Activated CD4-positive, alpha-beta T cell treated with anti-CD3 and anti-CD28 coated beads for 36 hours (primary cell): ENCODE results near the gene CDKN2C. TPM values are rescaled to one million over a fixed set of nuclear protein-coding genes. Genes with fewer than 3 reads are reported as not detected.

ENCODE experiments used
- ATAC-seq: fragments of 200-7000 bp; cut with Tn5 transposase; one replicate; pipeline ENCODE4 v1.10.0; 2021; ENCODE audit warnings: mild to moderate bottlenecking, moderate library complexity
- CTCF ChIA-PET: fragments of 350-600 bp; sonication (Branson Sonifier 250); formaldehyde crosslinking; loops from one replicate; lab custom pipeline; 2021; ENCODE audit warnings: antibody characterized with exemption; lab: Charles Lee
- POLR2A ChIA-PET: fragments of 350-600 bp; sonication (Branson Sonifier 250); formaldehyde crosslinking; loops from one replicate; lab custom pipeline; 2021; ENCODE audit warnings: antibody characterized with exemption, inconsistent platforms; lab: Charles Lee
- DNase-seq: peaks from one replicate; pipeline ENCODE4 v3.0.0-alpha.2; 2020
- H3K27ac Mint-ChIP-seq: one replicate; pipeline ENCODE4 v1.8.0; 2021; ENCODE audit warnings: mixed read lengths
- H3K27me3 Mint-ChIP-seq: one replicate; pipeline ENCODE4 v1.8.0; 2021; ENCODE audit warnings: mixed read lengths
- H3K36me3 Mint-ChIP-seq: one replicate; pipeline ENCODE4 v1.8.0; 2021; ENCODE audit warnings: low read depth, mixed read lengths
- H3K4me1 Mint-ChIP-seq: one replicate; pipeline ENCODE4 v1.8.0; 2021; ENCODE audit warnings: mixed read lengths
- H3K4me3 Mint-ChIP-seq: one replicate; pipeline ENCODE4 v1.8.0; 2021; ENCODE audit warnings: mild to moderate bottlenecking, moderate library complexity, mixed read lengths
- H3K9me3 Mint-ChIP-seq: one replicate; pipeline ENCODE4 v1.8.0; 2021; ENCODE audit warnings: low read depth, mixed read lengths
- intact Hi-C, 2 experiments: fragments of 100-400 bp; cut with DNase I in 1 of 2; cut with micrococcal nuclease in 1 of 2; formaldehyde crosslinking; loops; one replicate each; pipeline versions ENCODE4 v1.14.2 to v1.15.1; 2022 to 2024; cut with DNase I, micrococcal nuclease
- total RNA-seq, 2 experiments: library from RNA; stranded (reverse); gene quantifications; one replicate each; pipeline ENCODE4 v1.2.3, GENCODE V29; 2021

CDKN2C gene
- total RNA-seq, 2 experiments from 2014 or later = 9.2 to 12.0 TPM

DNA sequence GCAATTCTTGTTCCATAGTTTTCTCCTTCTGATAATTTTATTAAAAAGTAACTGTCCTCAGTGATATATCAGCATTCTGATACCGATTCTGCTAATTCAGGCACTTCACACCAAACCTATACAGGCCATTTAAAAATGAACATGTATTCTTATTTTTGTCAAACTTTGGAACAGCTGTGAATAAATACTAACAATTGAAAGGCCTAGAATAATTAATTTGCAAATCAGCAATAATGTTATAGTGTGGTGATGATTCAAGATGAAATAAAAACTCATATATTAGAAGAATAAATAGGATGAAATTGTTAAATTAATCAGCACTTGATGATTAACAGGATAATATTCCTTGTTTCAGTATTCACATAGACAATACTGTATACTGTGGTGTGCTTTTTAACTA lies 9.9 kb downstream of the CDKN2C start:
- DNase-seq (no peak), ATAC-seq (no peak)
- H3K4me1 Mint-ChIP-seq = peaks cover 18% of the 10 kb centered on the region
- H3K27ac Mint-ChIP-seq = no peak overlapping the region
- H3K9me3 Mint-ChIP-seq = no peaks in the 10 kb centered on the region
- H3K4me3 Mint-ChIP-seq = no peak overlapping the region
- H3K27me3 Mint-ChIP-seq = peaks cover 29% of the 10 kb centered on the region
- ChIA-PET CTCF (interaction anchor here (0.7 to 3.6 kb wide), 3 partner anchors 10 to 53 kb away, joined by 3 to 21 read pairs (median 3); partner anchors contain the start of gene CDKN2C), POLR2A (no interaction called here)
- H3K36me3 Mint-ChIP-seq = peaks cover 1% of the 10 kb centered on the region
- intact Hi-C loops = loop anchor here in 1 of 2 experiments (5.0 to 10.0 kb wide), 3 partner anchors 105 to 558 kb away; partner anchors contain the start of gene DMRTA2

DNA sequence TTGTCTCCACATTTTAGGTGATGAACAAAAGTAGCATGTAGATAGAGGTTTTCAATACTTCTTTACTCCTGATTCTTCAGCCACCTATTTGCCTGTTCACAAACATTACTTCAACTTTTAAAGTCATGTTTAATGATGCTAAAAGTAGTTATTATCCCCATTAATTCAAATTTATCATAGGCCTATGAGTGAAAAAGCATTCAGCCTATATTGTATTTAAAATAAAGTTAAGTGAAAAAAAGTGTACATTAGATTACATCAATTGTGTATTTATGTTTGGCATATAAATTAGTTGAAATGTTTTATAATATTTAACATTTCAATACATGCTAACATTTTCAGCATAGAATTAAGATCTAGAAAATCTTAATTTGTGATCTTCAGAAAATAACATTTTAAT lies 10.5 kb downstream of the CDKN2C start:
- Mint-ChIP-seq H3K9me3 (no peaks in the 10 kb centered on the region), H3K27me3 (peaks cover 29% of the 10 kb centered on the region), H3K4me1 (peaks cover 18% of the 10 kb centered on the region), H3K27ac (no peak overlapping the region), H3K36me3 (no peaks in the 10 kb centered on the region), H3K4me3 (no peak overlapping the region)
- intact Hi-C loops = no loop called here
- no peak for DNase-seq
- CTCF ChIA-PET = interaction anchor here (0.9 kb wide), 1 partner anchor 32 kb away, joined by 3 read pairs; no protein-coding TSS in a partner anchor
- ATAC-seq = no peak
- POLR2A ChIA-PET = no interaction called here

DNA sequence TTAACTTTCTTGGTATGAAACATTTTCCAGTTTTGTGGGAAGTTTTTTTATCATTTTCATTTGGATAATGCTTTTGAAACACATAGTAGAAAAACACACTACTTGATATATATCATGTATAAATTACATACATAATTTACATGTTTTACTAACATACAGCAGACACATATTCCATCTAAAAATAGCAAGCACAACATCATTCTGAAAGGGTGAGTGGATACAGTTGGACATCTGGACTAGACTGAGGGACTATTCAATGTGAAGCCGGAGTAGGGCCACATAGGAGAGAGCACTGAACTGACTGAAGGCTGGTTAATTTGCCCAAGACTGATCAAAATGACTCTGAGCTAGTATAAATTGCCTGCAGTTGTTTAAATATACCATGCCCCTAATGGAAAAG lies 11.7 kb downstream of the CDKN2C start:
- no peaks in the 10 kb centered on the region for H3K9me3 Mint-ChIP-seq
- H3K27ac Mint-ChIP-seq = no peak overlapping the region
- ChIA-PET POLR2A (no interaction called here), CTCF (no interaction called here)
- no peak overlapping the region for H3K4me3 Mint-ChIP-seq
- DNase-seq (no peak), ATAC-seq (no peak)
- peaks cover 11% of the 10 kb centered on the region for H3K4me1 Mint-ChIP-seq
- no peaks in the 10 kb centered on the region for H3K36me3 Mint-ChIP-seq
- peaks cover 22% of the 10 kb centered on the region for H3K27me3 Mint-ChIP-seq
- intact Hi-C loops = no loop called here

DNA sequence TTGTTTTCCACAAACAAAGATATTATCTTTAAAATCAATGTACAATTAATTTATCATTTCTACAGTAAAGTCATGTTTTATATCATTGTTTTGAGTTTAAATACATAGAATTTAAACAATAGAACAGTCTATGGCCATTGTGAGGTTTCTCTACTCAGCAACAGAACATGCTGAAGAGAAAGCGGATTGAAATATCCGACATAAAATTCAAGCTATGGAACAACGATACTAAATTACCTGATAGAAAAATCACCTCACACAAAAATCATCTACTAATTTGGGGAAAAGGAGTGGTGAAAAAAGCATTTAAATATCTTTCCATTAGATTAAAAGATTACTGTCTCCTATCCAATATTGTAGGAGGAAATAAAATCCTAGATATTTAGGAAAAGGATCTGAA lies 12.6 kb downstream of the CDKN2C start:
- intact Hi-C loops = no loop called here
- CTCF ChIA-PET = no interaction called here
- no peak for DNase-seq
- H3K36me3 Mint-ChIP-seq = no peaks in the 10 kb centered on the region
- peaks cover 20% of the 10 kb centered on the region for H3K27me3 Mint-ChIP-seq
- peaks cover 9% of the 10 kb centered on the region for H3K4me1 Mint-ChIP-seq
- H3K4me3 Mint-ChIP-seq = no peak overlapping the region
- ATAC-seq = no peak
- POLR2A ChIA-PET = no interaction called here
- no peak overlapping the region for H3K27ac Mint-ChIP-seq
- H3K9me3 Mint-ChIP-seq = no peaks in the 10 kb centered on the region

DNA sequence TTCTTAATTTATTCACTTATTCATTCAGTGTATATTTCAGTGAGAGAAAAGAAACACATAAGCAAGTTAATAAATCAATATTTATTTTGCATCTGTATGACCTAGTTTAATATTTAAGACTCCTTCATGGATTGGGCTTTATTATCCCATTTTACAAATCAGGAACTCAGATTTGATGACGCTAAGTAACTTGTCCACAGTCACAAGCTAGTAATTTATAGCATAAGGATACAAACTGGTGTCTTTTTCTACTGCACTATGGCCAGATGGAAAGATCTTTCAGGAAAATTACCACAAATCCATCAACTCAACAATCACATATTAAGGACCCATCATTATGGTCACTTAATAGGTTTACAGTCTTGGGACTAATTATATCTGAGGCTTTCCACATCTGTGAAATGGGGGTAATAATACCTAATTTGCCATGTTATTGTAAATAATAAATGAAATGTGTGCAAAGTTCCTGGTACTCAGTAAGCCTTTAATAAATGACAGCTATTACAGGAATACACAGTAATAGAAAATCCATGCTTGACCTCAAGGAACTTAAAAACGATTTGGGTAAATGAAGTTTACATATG lies 13.3 kb downstream of the CDKN2C start:
- peaks cover 8% of the 10 kb centered on the region for H3K4me1 Mint-ChIP-seq
- no peak for DNase-seq
- intact Hi-C loops = no loop called here
- no peaks in the 10 kb centered on the region for H3K9me3 Mint-ChIP-seq
- H3K27me3 Mint-ChIP-seq = peaks cover 19% of the 10 kb centered on the region
- ChIA-PET POLR2A (no interaction called here), CTCF (no interaction called here)
- no peak for ATAC-seq
- H3K4me3 Mint-ChIP-seq = no peak overlapping the region
- H3K36me3 Mint-ChIP-seq = no peaks in the 10 kb centered on the region
- H3K27ac Mint-ChIP-seq = no peak overlapping the region

DNA sequence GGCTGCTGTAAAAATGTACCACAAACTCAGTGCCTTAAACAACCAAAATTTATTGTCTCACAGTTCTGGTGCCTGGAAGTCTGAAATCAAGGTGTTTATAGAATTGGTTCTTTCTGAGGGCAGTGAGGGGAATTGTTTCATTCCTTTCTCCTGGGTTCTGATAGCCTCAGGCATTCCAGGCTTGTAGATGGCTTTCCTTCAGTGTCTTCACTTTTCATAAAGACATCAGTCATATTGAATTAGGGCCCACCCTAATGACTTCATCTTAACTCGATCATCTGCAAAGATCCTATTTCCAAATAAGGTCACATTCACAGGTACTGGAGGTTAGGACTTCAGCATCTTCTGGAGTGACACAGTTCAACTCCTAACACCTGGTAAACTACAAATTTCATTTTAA lies 15.0 kb downstream of the CDKN2C start:
- Mint-ChIP-seq H3K36me3 (no peaks in the 10 kb centered on the region), H3K27ac (no peak overlapping the region), H3K27me3 (peaks cover 7% of the 10 kb centered on the region), H3K4me3 (no peak overlapping the region), H3K4me1 (no peaks in the 10 kb centered on the region), H3K9me3 (no peaks in the 10 kb centered on the region)
- ATAC-seq (no peak), DNase-seq (no peak)
- intact Hi-C loops = no loop called here
- ChIA-PET CTCF (interaction anchor here (0.6 kb wide), 1 partner anchor 141 kb away, joined by 3 read pairs; no protein-coding TSS in a partner anchor), POLR2A (no interaction called here)

DNA sequence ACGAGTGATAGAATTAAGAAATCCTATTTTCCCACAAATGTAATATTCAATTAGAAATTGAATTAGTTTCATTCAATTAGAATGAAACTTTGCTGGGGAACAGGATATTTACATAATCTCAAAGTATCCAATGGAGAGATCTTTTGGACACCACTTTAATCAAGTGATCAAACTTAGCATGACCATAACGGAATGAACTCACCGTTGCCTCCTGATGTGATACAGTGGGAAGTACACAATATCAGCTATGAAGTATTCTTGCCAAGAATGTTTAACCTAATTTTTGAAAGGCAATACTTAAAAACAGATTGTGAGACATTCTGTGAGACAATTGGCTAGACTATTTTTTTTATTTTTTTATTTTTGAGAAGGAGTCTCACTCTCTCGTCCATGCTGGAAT lies 16.6 kb downstream of the CDKN2C start:
- POLR2A ChIA-PET = no interaction called here
- ATAC-seq (no peak), DNase-seq (no peak)
- Mint-ChIP-seq H3K9me3 (no peaks in the 10 kb centered on the region), H3K36me3 (no peaks in the 10 kb centered on the region), H3K27me3 (peaks cover 7% of the 10 kb centered on the region), H3K4me1 (no peaks in the 10 kb centered on the region), H3K27ac (no peak overlapping the region), H3K4me3 (no peak overlapping the region)
- CTCF ChIA-PET = no interaction called here
- intact Hi-C loops = no loop called here

DNA sequence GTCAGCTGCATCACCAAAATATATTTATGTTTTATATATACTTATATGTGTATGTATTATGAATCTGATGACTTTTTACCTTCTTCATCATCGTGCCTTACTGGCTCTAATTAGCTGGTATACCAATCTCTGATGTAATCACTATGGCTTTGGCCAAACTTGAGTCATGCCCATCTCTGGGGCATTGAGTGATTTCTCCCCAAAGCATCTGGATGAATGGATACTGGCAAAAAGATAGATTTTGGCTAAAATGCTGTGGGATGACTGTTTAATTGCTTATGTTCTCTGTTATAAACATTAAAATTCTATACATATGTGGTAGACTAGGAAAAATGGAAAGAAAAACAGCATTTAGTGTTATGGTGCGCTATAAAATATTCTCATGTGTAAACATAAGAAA lies 19.6 kb downstream of the CDKN2C start:
- POLR2A ChIA-PET = no interaction called here
- Mint-ChIP-seq H3K27ac (no peak overlapping the region), H3K9me3 (no peaks in the 10 kb centered on the region), H3K4me3 (no peak overlapping the region), H3K4me1 (no peaks in the 10 kb centered on the region), H3K36me3 (no peaks in the 10 kb centered on the region), H3K27me3 (peaks cover 5% of the 10 kb centered on the region)
- intact Hi-C loops = no loop called here
- CTCF ChIA-PET = interaction anchor here (0.7 kb wide), 1 partner anchor 356 kb away, joined by 3 read pairs; no protein-coding TSS in a partner anchor
- DNase-seq (no peak), ATAC-seq (no peak)

DNA sequence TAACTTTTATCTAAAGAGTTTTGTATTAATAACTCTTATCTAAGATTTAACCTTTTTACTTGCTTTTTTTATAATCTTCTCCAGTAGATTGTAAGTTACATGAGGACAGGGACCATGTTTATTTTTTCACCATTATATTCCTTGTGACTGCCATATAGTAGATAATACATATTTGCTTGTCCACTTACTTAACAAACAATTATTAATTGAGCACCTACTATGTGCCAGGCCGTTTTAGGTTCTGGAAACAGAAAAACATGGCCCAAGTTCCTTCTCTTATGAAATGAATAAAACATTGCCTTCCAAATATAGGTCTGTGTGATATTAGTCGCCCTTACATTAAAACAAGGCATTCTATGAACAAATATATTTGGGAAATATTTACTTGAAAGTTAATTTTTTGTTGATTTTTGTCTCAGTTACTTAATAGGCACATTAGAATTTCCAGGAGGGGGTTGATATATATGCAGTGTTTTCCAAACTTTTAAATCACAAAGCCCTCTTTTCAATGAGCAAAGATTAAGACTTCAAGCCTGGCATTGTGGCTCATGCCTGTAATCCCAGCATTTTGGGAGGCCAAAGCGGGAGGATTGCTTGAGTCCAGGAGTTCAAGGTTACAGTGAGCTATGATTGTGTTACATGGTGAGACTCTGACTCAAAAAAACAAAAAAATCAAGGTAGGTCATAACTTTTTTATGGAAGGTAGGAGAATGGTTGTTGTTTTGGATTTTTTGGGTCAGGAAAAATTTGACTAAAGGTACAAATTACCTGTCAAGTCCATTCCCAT lies 22.7 kb downstream of the CDKN2C start:
- Mint-ChIP-seq H3K36me3 (no peaks in the 10 kb centered on the region), H3K27me3 (no peaks in the 10 kb centered on the region), H3K4me1 (no peaks in the 10 kb centered on the region), H3K9me3 (no peaks in the 10 kb centered on the region), H3K27ac (no peak overlapping the region), H3K4me3 (no peak overlapping the region)
- DNase-seq (no peak), ATAC-seq (no peak)
- intact Hi-C loops = no loop called here
- ChIA-PET POLR2A (no interaction called here), CTCF (interaction anchor here (0.7 to 1.1 kb wide), 2 partner anchors 8 to 307 kb away, joined by 3 read pairs; no protein-coding TSS in a partner anchor)

DNA sequence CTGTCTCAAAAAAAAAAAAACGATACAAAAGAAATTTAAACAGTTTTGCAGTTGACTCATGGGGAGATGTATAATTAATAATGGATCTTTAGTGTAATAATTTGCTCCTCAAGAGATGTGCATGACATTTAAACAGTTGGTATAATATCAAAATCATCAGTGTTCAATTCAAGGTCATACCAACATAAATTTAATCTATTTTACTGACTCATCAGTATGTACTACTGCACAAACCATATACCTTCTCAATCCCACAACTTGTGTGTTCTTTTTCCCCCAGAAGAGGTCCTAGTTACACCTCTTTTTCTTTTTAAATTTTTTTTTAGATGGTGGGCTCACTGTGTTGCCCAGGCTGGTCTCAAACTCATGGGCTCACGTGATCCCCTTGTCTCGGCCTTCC lies 23.6 kb downstream of the CDKN2C start:
- H3K9me3 Mint-ChIP-seq = no peaks in the 10 kb centered on the region
- H3K27ac Mint-ChIP-seq = no peak overlapping the region
- intact Hi-C loops = no loop called here
- no peak overlapping the region for H3K4me3 Mint-ChIP-seq
- ChIA-PET CTCF (no interaction called here), POLR2A (no interaction called here)
- H3K36me3 Mint-ChIP-seq = no peaks in the 10 kb centered on the region
- ATAC-seq = no peak
- H3K4me1 Mint-ChIP-seq = no peaks in the 10 kb centered on the region
- no peak for DNase-seq
- H3K27me3 Mint-ChIP-seq = no peaks in the 10 kb centered on the region

DNA sequence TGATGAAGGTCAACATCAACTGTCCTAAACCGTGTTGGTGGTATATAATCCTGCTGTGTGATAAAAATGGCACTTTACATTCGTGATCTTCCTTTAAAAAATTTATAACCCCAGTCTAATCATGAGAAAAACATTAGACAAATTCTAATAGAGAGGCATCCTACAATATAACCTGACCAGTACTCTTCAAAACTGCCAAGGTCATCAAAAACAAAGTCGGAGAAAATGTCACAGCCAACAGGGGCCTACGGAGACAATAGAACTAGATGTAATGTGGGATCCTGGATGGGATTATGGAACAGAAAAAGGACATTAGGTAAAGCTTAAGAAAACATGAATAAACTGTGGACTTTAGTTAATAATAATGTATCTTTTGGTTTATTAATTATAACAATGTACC lies 25.0 kb downstream of the CDKN2C start:
- Mint-ChIP-seq H3K9me3 (no peaks in the 10 kb centered on the region), H3K27me3 (no peaks in the 10 kb centered on the region), H3K4me3 (no peak overlapping the region), H3K4me1 (no peaks in the 10 kb centered on the region), H3K36me3 (no peaks in the 10 kb centered on the region), H3K27ac (no peak overlapping the region)
- DNase-seq (no peak), ATAC-seq (no peak)
- ChIA-PET POLR2A (no interaction called here), CTCF (no interaction called here)
- intact Hi-C loops = no loop called here

DNA sequence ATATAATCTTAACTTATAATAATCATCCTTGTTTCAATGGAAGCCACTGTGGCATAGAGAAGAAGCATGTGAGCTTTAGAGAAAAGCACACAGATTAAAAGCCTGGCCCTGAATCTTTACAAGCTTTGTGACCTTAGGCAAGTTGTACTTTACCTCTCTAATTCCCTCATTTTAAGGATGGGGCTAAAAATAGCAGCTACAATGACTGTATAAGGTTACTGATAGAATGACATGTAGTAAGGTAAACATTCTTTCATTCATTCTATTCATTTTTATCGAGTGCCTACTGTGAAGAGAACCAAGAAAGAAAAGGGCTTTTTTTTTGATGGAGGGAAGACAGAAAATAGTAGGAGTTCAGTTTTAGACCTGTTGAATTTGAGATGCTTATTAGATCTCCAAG lies 25.6 kb downstream of the CDKN2C start:
- no peak overlapping the region for H3K4me3 Mint-ChIP-seq
- no peaks in the 10 kb centered on the region for H3K4me1 Mint-ChIP-seq
- ChIA-PET POLR2A (no interaction called here), CTCF (no interaction called here)
- intact Hi-C loops = no loop called here
- no peak for DNase-seq
- no peak for ATAC-seq
- no peaks in the 10 kb centered on the region for H3K27me3 Mint-ChIP-seq
- no peaks in the 10 kb centered on the region for H3K36me3 Mint-ChIP-seq
- H3K9me3 Mint-ChIP-seq = no peaks in the 10 kb centered on the region
- H3K27ac Mint-ChIP-seq = no peak overlapping the region
